ENCODE data around the gene OR2A14. TPM values are rescaled to one million over a fixed set of nuclear protein-coding genes. Genes with fewer than 3 reads are reported as not detected.
"Not testable (repeated sequence)": the region's sequence is repeated elsewhere in the genome, so short reads cannot be mapped to it uniquely, and the experiment has no call there.

The OR2A14 gene
- not detected for total RNA-seq

- DNase-seq: no peak
Measured at GRCh38 chr7:144122876-144123275, at the start of gene OR2A14. TSS of gene OR2A14 (plus strand) at chr7:144123176. CDS start at chr7:144129113, 5,937 bp downstream.

DNA sequence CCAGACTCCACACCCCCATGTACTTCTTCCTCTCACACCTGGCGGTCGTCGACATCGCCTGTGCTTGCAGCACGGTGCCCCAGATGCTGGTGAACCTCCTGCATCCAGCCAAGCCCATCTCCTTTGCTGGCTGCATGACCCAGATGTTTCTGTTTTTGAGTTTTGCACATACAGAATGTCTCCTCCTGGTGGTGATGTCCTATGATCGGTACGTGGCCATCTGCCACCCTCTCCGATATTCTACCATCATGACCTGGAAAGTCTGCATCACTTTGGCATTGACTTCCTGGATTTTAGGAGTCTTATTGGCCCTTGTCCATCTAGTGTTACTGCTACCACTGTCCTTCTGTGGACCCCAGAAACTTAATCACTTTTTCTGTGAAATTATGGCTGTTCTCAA, 48.6 kb upstream of the OR2A14 start:
- DNase-seq: no peak

DNA sequence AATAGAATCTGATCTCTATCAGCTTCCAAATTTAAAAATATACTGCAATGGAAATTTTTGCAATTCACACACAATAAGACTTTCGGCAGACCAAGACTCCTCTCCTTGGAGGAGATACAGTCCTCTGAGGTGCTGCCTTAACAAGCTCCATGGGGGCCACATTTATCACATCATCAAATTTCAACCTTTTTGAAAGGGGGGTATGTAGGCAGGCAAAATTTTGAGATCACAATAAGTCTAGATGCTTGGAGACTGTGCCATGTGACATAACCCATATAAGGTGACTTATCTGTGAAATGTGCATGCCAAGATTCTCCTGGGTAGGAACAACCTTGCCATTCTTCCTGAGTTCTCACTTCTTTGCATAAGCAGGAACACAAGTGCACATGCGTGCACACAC, 37.0 kb upstream of the OR2A14 start, which contains the start of gene OR2A12:
Gene OR2A12, plus strand, starts transcription at position 301 of the 400 bp plus-strand sequence. CDS start 8,830 bp downstream, outside the sequence.
- no peak for DNase-seq

DNA sequence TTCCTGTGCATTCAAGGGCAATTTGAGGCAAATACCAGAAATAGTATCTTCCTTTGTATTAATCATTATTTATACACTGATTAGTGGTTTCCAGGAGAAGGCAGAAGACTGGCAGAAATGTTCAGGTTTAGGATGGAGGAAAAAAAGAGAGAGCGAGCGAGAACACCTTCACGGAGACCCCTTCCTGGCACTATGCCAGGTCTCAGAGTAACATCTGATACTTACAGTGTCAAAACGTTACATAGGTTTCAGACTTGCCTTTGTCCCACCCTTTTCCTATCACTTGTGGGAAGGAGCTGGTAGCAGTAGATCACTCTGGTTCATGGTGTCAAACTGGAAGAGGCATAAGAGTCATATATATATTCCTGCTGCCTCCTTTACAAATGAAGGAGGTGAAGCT, 36.2 kb upstream of the OR2A14 start:
- no peak for DNase-seq

GRCh38 chr7:144087230-144087629, 35.7 kb upstream of the OR2A14 start:
- DNase-seq: no peak

DNA sequence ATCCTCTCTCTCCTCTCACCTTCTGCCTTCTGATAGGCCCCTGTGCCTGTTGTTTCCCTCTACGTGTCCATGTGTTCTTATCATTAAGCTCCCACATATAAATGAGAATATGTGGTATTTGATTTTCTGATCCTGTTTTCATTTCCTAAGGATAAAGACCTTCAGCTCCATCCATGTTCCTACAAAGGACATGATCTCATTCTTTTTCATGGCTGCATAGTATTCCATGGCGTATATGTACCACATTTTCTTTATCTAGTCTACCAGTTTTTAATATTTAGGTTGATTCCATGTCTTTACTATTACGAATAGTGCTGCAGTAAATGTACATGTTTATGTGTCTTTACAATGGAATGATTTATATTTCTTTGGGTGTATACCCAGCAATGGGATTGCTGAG, 32.3 kb upstream of the OR2A14 start:
- DNase-seq: no peak

- no peak for DNase-seq
Measured at GRCh38 chr7:144098776-144099175, 24.2 kb upstream of the OR2A14 start.

GRCh38 chr7:144100607-144101006, 22.4 kb upstream of the OR2A14 start:
- no peak for DNase-seq

GRCh38 chr7:144102041-144102440, 20.9 kb upstream of the OR2A14 start:
- no peak for DNase-seq

- DNase-seq: no peak
Measured at GRCh38 chr7:144105211-144105610, 17.8 kb upstream of the OR2A14 start.

- no peak for DNase-seq
Measured at GRCh38 chr7:144109283-144109682, 13.7 kb upstream of the OR2A14 start, which contains the start of gene OR2A2. TSS of gene OR2A2 (plus strand) at chr7:144109583. CDS start at chr7:144109583, 0 bp downstream.

- no peak for DNase-seq
Measured at GRCh38 chr7:144110272-144110671, 12.7 kb upstream of the OR2A14 start.

DNA sequence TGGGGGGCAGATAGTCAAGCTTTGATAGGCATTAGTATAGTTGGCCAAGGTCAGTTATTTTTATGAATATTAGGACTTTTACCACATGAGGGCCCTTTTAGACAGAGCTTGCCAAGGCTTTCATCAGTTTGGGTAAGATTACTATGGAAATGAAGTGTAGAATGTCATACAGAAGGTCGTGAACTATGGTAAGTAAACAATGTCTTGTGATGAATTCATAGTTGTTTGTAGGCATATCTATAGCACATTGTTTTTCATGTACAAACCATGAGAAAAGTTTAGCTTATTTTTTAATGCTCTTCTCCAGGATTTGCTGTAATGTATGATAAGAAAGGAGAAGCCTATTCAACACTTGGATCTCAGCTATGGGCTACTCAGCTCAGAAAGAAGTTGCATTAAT, 9.3 kb upstream of the OR2A14 start:
- DNase-seq: no peak

DNA sequence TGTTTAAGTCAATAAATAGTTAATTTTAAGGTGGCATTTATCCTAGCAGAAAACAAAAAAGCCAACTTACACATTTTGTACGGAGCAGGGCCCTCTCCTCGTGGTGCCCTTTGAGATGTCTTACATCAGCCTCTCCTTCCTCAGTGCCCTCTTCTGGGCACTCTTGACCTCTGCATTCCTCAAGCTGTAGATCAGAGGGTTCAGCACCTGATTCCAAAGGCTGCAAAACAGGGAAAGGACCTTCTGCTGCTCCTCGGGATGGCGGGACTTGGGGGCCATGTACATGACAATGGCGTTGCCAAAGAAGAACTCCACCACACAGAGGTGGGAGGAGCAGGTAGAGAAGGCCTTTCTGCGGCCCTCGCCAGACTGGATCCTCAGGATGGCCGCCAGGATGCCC, 4.6 kb upstream of the OR2A14 start:
- DNase-seq: no peak

DNA sequence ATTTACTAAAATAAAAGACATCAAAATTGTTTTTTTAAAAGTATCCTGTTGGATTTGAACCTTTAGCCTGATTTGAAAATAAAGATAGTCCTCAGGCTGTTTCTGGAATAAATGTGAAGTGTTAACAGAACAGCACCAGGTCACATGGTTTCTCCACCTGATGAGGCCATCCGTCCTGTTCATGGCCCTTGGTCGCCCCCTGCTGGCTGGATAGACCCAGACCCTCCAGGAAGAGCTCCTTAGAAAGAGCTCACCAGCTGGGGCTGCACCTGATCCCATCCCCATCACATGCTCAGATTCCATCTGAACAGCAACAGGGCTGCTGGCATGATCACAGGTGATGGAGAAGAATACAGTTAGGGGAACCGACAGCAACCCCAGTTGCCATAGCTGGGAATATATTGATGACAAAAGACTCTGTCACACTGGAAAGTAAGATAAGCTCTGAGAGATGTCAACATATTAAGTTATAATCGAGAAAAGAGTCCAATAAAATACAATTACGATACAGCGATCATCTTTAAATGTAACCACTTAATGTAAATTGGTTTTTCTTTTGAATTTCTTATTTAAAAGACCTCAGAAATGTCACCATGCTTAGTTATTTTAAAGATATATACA, 4.8 kb downstream of the OR2A14 start:
- peak; percentile 86 for DNase-seq

DNA sequence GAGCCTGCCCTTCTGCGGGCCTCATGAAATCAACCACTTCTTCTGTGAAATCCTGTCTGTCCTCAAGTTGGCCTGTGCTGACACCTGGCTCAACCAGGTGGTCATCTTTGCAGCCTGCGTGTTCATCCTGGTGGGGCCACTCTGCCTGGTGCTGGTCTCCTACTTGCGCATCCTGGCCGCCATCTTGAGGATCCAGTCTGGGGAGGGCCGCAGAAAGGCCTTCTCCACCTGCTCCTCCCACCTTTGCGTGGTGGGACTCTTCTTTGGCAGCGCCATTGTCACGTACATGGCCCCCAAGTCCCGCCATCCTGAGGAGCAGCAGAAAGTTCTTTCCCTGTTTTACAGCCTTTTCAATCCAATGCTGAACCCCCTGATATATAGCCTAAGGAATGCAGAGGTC, 6.6 kb downstream of the OR2A14 start:
- not testable (repeated sequence) for DNase-seq

GRCh38 chr7:144130730-144131129, 7.8 kb downstream of the OR2A14 start:
- DNase-seq: no peak

DNA sequence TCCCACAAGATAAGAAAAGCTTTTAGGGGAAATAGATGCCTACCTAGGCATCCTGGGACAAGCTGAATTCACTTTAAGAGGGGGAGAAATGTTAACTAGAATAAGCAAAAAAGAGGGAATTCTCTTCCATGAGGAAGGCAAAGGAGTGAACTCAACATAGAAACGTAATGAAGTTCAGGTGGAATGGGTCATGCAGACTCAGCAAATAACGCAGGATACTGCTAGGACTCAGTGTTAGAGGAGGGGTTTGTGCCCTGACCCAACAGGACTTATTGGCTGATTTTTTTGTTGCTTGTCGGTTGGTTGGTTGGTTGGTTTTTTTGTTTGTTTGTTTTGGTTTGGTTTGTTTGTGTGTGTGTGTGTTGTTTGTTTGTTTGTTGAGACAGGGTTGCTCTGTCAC, 9.3 kb downstream of the OR2A14 start:
- no peak for DNase-seq

- DNase-seq: no peak
Measured at GRCh38 chr7:144133307-144133706, 10.3 kb downstream of the OR2A14 start.

DNA sequence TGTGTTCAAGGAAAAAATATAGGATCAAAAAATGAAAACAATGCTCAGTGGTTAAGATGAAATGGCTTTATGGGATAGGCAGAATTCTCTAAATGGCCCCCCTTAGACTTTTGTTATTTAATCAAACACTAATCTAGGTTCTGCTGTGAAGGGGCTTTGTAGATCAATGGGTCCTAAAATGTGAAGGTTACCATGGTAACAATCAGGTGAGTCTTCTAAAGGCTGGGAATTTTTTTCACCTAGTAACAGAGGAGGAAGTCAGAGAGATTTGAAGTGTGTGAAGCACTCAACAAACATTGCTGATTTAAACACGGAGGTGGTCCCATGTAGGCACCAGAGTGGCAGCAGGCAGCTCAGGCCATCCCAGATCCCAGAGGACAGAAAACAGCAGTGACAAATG, 11.1 kb downstream of the OR2A14 start:
- no peak for DNase-seq

DNA sequence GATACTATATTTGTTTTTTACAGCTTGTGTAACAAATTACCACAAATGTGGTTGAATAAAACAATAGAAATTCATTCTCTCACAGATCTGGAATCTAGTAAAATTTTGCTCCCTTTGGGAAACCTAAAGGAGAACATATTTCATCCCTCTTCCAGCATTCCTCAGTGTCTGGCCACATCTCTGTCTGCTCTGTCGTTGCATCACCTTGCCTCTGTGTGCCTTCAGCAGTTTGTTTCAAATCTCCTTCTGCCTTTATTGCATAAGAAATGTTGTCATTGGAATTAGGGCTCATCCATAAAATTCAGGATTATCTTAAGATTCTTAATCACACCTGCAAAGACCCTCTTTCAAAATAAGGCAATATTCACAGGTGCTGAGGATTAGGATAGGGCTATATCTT, 14.5 kb downstream of the OR2A14 start:
- DNase-seq: no peak

DNA sequence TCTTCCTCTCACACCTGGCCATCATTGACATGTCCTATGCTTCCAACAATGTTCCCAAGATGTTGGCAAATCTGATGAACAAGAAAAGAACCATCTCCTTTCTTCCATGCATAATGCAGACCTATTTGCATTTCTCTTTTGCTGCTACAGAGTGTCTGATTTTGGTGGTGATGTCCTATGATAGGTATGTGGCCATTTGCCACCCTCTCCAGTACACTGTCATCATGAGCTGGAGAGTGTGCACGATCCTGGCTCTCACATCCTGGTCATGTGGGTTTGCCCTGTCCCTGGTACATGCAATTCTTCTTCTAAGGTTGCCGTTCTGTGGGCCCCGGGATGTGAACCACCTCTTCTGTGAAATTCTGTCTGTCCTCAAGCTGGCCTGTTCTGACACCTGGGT, 19.2 kb downstream of the OR2A14 start:
- DNase-seq: no peak

- no peak for DNase-seq
Measured at GRCh38 chr7:144144426-144144825, 21.4 kb downstream of the OR2A14 start.

DNA sequence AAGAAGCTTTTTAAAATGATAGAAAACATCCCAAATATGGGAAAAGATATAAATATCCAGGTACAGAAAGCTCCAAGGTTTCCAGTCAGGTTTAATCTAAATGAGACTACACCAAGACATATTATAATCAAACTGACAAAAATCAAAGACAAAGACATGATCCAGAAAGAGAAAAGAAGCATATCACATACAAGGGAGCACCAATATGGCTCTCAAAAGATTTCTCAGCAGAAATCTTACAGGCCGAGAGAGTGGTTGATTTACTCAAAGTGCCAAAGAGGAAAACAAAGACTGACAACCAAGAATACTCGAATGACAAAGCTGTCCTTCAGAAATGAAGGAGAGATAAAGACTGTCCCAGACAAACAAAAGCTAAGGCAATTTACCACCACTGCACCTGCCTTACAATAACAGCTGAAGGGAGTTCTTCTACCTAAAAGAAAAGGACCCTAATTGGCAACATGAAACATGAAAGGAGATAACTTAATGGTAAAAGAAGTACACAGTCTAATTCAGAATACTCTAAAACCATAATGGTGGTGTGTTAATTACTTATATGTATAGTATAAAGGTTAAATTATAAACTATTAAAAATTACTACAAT, 25.4 kb downstream of the OR2A14 start:
- DNase-seq: no peak

Measured in tongue (tissue), 2 donors.